HepG2 (cell line): ENCODE data around the gene TGM2. TPM values are rescaled to one million over a fixed set of nuclear protein-coding genes. Genes with fewer than 3 reads are reported as not detected.

ENCODE experiments used
- ARID4A ChIP-seq: sonication (generic); formaldehyde crosslinking; IDR thresholded peaks from 2 replicates; pipeline ENCODE4 v1.5.0; 2020; ENCODE audit warnings: mild to moderate bottlenecking, missing genetic modification reagents, borderline replicate concordance
- ATAD3A ChIP-seq: sonication (generic); formaldehyde crosslinking; IDR thresholded peaks from 2 replicates; pipeline ENCODE4 v1.4.0; 2020; ENCODE audit warnings: missing genetic modification reagents
- ATF7 ChIP-seq, 2 experiments: fragments of 450-650 bp in 1 of 2; sonication (generic) in 1 of 2; formaldehyde crosslinking in 1 of 2; IDR thresholded peaks; 2 replicates each; pipeline versions ENCODE4 v1.4.0 to v1.6.1; 2016 to 2020; ENCODE audit warnings: antibody characterized with exemption in 1 of 2, mild to moderate bottlenecking in 1 of 2, missing genetic modification reagents in 1 of 2
- BRF2 ChIP-seq: sonication (generic); formaldehyde crosslinking; IDR thresholded peaks from 2 replicates; pipeline ENCODE4 v1.8.1; 2022; ENCODE audit warnings: mild to moderate bottlenecking, missing genetic modification reagents
- CBX1 ChIP-seq: IDR thresholded peaks from one replicate; pipeline ENCODE4 v1.6.1; 2016; ENCODE audit warnings: antibody characterized with exemption, low read depth
- DMAP1 ChIP-seq: IDR thresholded peaks from 2 replicates; pipeline ENCODE4 v1.6.1; 2016
- EZH2 ChIP-seq: conservative IDR thresholded peaks from 2 replicates; pipeline ENCODE4 v1.6.1; 2012; ENCODE audit warnings: mild to moderate bottlenecking, low read depth, low read length, moderate library complexity
- HDAC1 ChIP-seq: sonication (generic); formaldehyde crosslinking; IDR thresholded peaks from 2 replicates; pipeline ENCODE4 v1.5.1; 2020; ENCODE audit warnings: mild to moderate bottlenecking, missing genetic modification reagents
- NAIF1 ChIP-seq: sonication (generic); formaldehyde crosslinking; IDR thresholded peaks from 2 replicates; pipeline ENCODE4 v1.5.0; 2020; ENCODE audit warnings: mild to moderate bottlenecking, missing genetic modification reagents, borderline replicate concordance
- NR2F2 ChIP-seq: IDR thresholded peaks from 2 replicates; pipeline ENCODE4 v1.6.1; 2012; ENCODE audit warnings: low read depth, inconsistent platforms, borderline replicate concordance
- NR2F6 ChIP-seq, 2 experiments: IDR thresholded peaks; 2 replicates each; pipeline ENCODE4 v1.6.1; 2016; ENCODE audit warnings: antibody characterized with exemption in 1 of 2, mild to moderate bottlenecking in 1 of 2
- PCBP1 ChIP-seq: fragments of 200-400 bp; formaldehyde crosslinking; IDR thresholded peaks from 2 replicates; pipeline ENCODE4 v1.6.1; 2017; ENCODE audit warnings: mild to moderate bottlenecking, low read depth, low read length, borderline replicate concordance
- RBM39 ChIP-seq: fragments of 200-400 bp; formaldehyde crosslinking; IDR thresholded peaks from one replicate; pipeline ENCODE4 v1.6.1; 2018; ENCODE audit warnings: antibody characterized with exemption, mild to moderate bottlenecking, low read depth, low read length; ENCODE audit not compliant: poor library complexity, severe bottlenecking
- RCOR2 ChIP-seq: IDR thresholded peaks from 2 replicates; pipeline ENCODE4 v1.6.1; 2016; ENCODE audit warnings: missing biosample characterization, missing genetic modification reagents
- RFX5 ChIP-seq: IDR thresholded peaks from 2 replicates; pipeline ENCODE4 v1.6.1; 2011; ENCODE audit warnings: low read depth, low read length, improper control_type of control experiment
- RXRA ChIP-seq: sonication (generic); formaldehyde crosslinking; IDR thresholded peaks from 2 replicates; pipeline ENCODE4 v1.5.1; 2020; ENCODE audit warnings: missing genetic modification reagents
- ZBTB38 ChIP-seq: sonication (generic); formaldehyde crosslinking; IDR thresholded peaks from 2 replicates; pipeline ENCODE4 v1.5.1; 2020; ENCODE audit warnings: mild to moderate bottlenecking, missing genetic modification reagents
- ZFP1 ChIP-seq: IDR thresholded peaks from 2 replicates; pipeline ENCODE4 v1.6.1; 2016
- ZNF101 ChIP-seq: sonication (generic); formaldehyde crosslinking; IDR thresholded peaks from 2 replicates; pipeline ENCODE4 v1.4.0; 2020; ENCODE audit warnings: mild to moderate bottlenecking, low read depth, missing genetic modification reagents, borderline replicate concordance
- ZNF138 ChIP-seq: sonication (generic); formaldehyde crosslinking; IDR thresholded peaks from 2 replicates; pipeline ENCODE4 v1.5.0; 2020; ENCODE audit warnings: mild to moderate bottlenecking, low read depth, missing genetic modification reagents
- ZNF24 ChIP-seq: fragments of 450-650 bp; IDR thresholded peaks from 2 replicates; pipeline ENCODE4 v1.6.1; 2017; ENCODE audit warnings: antibody characterized with exemption, mild to moderate bottlenecking
- ZNF317 ChIP-seq: sonication (generic); formaldehyde crosslinking; IDR thresholded peaks from 2 replicates; pipeline ENCODE4 v1.5.0; 2020; ENCODE audit warnings: mild to moderate bottlenecking, missing genetic modification reagents
- ZNF34 ChIP-seq: sonication (generic); formaldehyde crosslinking; IDR thresholded peaks from 2 replicates; pipeline ENCODE4 v1.4.0; 2020; ENCODE audit warnings: mild to moderate bottlenecking, missing genetic modification reagents, borderline replicate concordance
- ZNF354B ChIP-seq: sonication (generic); formaldehyde crosslinking; IDR thresholded peaks from 2 replicates; pipeline ENCODE4 v1.8.0; 2022; ENCODE audit warnings: mild to moderate bottlenecking, missing genetic modification reagents
- ZNF776 ChIP-seq: sonication (generic); formaldehyde crosslinking; IDR thresholded peaks from 2 replicates; pipeline ENCODE4 v1.4.0; 2020; ENCODE audit warnings: mild to moderate bottlenecking, missing genetic modification reagents
- ZNF788 ChIP-seq: sonication (generic); formaldehyde crosslinking; IDR thresholded peaks from 2 replicates; pipeline ENCODE4 v1.5.0; 2020; ENCODE audit warnings: mild to moderate bottlenecking, missing genetic modification reagents, borderline replicate concordance
- ZNF879 ChIP-seq: sonication (generic); formaldehyde crosslinking; IDR thresholded peaks from 2 replicates; pipeline ENCODE4 v1.8.1; 2023; ENCODE audit warnings: missing genetic modification reagents
- polyA plus RNA-seq, 8 experiments: library from polyadenylated mRNA; depleted of rRNA in 3 of 8; stranded (reverse) in 7 of 8; unstranded in 1 of 8; fragments of >200 nt; fragmentation: Illumina TruSeq in 4 of 8; extraction: Trizol in 4 of 8; gene quantifications; 2 replicates each; pipeline versions ENCODE4 v1.2.1 to v1.2.3, GENCODE V29; 2011 to 2016; ENCODE audit warnings: low read depth in 4 of 8, missing spikeins in 1 of 8, mixed read lengths in 1 of 8; ENCODE audit not compliant: insufficient read depth in 1 of 8
- total RNA-seq, 5 experiments: library from RNA; depleted of rRNA; stranded (reverse); fragments of >200 nt; fragmentation: Illumina TruSeq; extraction: Trizol; gene quantifications; 2 replicates each; pipeline ENCODE4 v1.2.3, GENCODE V29; 2016; ENCODE audit warnings: low read depth in 1 of 5

Gene TGM2
- total and polyA plus RNA-seq, 2 of the 13 experiments (the other 11 are each of a cell fraction or from before 2014, with no cell fraction given), result 4.2 to 46.4 TPM

GRCh38 chr20:38173237-38174156, 8.4 kb upstream of the TGM2 start (continued):
- TF ChIP-seq ZNF101 (CRISPR knock-in tag) (no peak), ZBTB38 (CRISPR knock-in tag) (no peak), NR2F2 (no peak), ZNF317 (CRISPR knock-in tag) (no peak), HDAC1 (CRISPR knock-in tag) (no peak), RXRA (peak; percentile 54; the same call in 1 of the 2 replicates), ZNF138 (CRISPR knock-in tag) (no peak), ZNF788 (CRISPR knock-in tag) (no peak), ZNF24 (no peak), CBX1 (no peak), ARID4A (no peak), ATAD3A (CRISPR knock-in tag) (no peak), NR2F6 (IDR thresholded peaks at IDR 0.05) (no peak), NR2F6 (CRISPR knock-in tag; IDR thresholded peaks at IDR 0.05) (no peak), BRF2 (no peak), RBM39 (no peak), ZNF879 (no peak), ZNF34 (no peak), EZH2 (no peak), ZNF776 (CRISPR knock-in tag) (no peak), DMAP1 (no peak), ATF7 (IDR thresholded peaks at IDR 0.05) (no peak), ATF7 (CRISPR knock-in tag; IDR thresholded peaks at IDR 0.05) (no peak), RCOR2 (peak; percentile 81), NAIF1 (CRISPR knock-in tag) (no peak), ZNF354B (CRISPR knock-in tag) (no peak), PCBP1 (no peak), ZFP1 (CRISPR knock-in tag) (no peak), RFX5 (no peak)
